WTC11 (cell line): ENCODE data around the gene EVA1C. TPM values are rescaled to one million over a fixed set of nuclear protein-coding genes. Genes with fewer than 3 reads are reported as not detected.

ENCODE experiments used
- ATAC-seq: fragments of 200-7000 bp; cut with Tn5 transposase; 2 replicates; pipeline ENCODE4 v1.10.0; 2021; ENCODE audit warnings: mild to moderate bottlenecking, moderate library complexity
- CTCF ChIA-PET: fragments of 300-600 bp; sonication (Branson Sonifier 250); formaldehyde crosslinking; loops from one replicate; lab custom pipeline; 2021; ENCODE audit warnings: antibody characterized with exemption; lab: Charles Lee
- POLR2A ChIA-PET: fragments of 350-600 bp; sonication (Branson Sonifier 250); formaldehyde crosslinking; loops from one replicate; lab custom pipeline; 2021; ENCODE audit warnings: antibody characterized with exemption; lab: Charles Lee
- DNase-seq: peaks from one replicate; pipeline ENCODE4 v3.0.0; 2021; ENCODE audit warnings: low spot score
- H3K27ac Mint-ChIP-seq: 2 replicates; pipeline ENCODE4 v1.8.0; 2021; ENCODE audit warnings: mixed read lengths
- H3K27me3 Mint-ChIP-seq: 2 replicates; pipeline ENCODE4 v1.8.0; 2021; ENCODE audit warnings: low read depth, mild to moderate bottlenecking, moderate library complexity, mixed read lengths
- H3K36me3 Mint-ChIP-seq: 2 replicates; pipeline ENCODE4 v1.8.0; 2021; ENCODE audit warnings: mixed read lengths
- H3K4me1 Mint-ChIP-seq: 2 replicates; pipeline ENCODE4 v1.8.0; 2022; ENCODE audit warnings: mixed read lengths
- H3K4me3 Mint-ChIP-seq: 2 replicates; pipeline ENCODE4 v1.8.0; 2021; ENCODE audit warnings: mild to moderate bottlenecking, moderate library complexity, mixed read lengths
- H3K9me3 Mint-ChIP-seq: 2 replicates; pipeline ENCODE4 v1.8.0; 2021; ENCODE audit warnings: mixed read lengths
- ATF1 ChIP-seq: sonication (generic); formaldehyde crosslinking; IDR thresholded peaks from 2 replicates; pipeline ENCODE4 v1.8.1; 2023; ENCODE audit warnings: mild to moderate bottlenecking, moderate library complexity, missing genetic modification reagents
- NR2C2 ChIP-seq: sonication (generic); formaldehyde crosslinking; IDR thresholded peaks from 2 replicates; pipeline ENCODE4 v1.8.0; 2022; ENCODE audit warnings: mild to moderate bottlenecking, missing genetic modification reagents
- NR3C1 ChIP-seq: sonication (generic); formaldehyde crosslinking; conservative IDR thresholded peaks from 2 replicates; pipeline ENCODE4 v1.8.1; 2023; ENCODE audit warnings: low read depth, mild to moderate bottlenecking, missing genetic modification reagents
- SOX15 ChIP-seq: fragments of 250-450 bp; sonication (Bioruptor Pico); IDR thresholded peaks from 2 replicates; pipeline ENCODE4 v1.9.0; 2021; ENCODE audit warnings: mild to moderate bottlenecking
- ZBTB21 ChIP-seq: sonication (generic); formaldehyde crosslinking; IDR thresholded peaks from 2 replicates; pipeline ENCODE4 v1.8.1; 2023; ENCODE audit warnings: mild to moderate bottlenecking, missing genetic modification reagents, borderline replicate concordance
- ZNF219 ChIP-seq: sonication (generic); formaldehyde crosslinking; IDR thresholded peaks from 2 replicates; pipeline ENCODE4 v1.8.0; 2023; ENCODE audit warnings: missing genetic modification reagents, mild to moderate bottlenecking, borderline replicate concordance
- ZNF416 ChIP-seq: fragments of 250-450 bp; sonication (Bioruptor Pico); IDR thresholded peaks from 2 replicates; pipeline ENCODE4 v1.9.0; 2021; ENCODE audit warnings: mild to moderate bottlenecking, inconsistent platforms
- total RNA-seq: library from RNA; stranded (reverse); gene quantifications from 3 replicates; pipeline ENCODE4 v1.2.3, GENCODE V29; 2021
- TF ChIP-seq, protein P1 (sequence below): sonication (generic); formaldehyde crosslinking; IDR thresholded peaks from 2 replicates; pipeline ENCODE4 v1.8.1; 2023; ENCODE audit warnings: mild to moderate bottlenecking, missing genetic modification reagents, moderate library complexity
- TF ChIP-seq, protein P2 (sequence below): sonication (generic); formaldehyde crosslinking; IDR thresholded peaks from 2 replicates; pipeline ENCODE4 v1.8.0; 2023; ENCODE audit warnings: mild to moderate bottlenecking, missing genetic modification reagents
- TF ChIP-seq, protein P3 (sequence below): sonication (generic); formaldehyde crosslinking; IDR thresholded peaks from 2 replicates; pipeline ENCODE4 v1.8.1; 2023; ENCODE audit warnings: mild to moderate bottlenecking, missing genetic modification reagents
- TF ChIP-seq, protein P4 (sequence below): fragments of 200-600 bp; IDR thresholded peaks from 2 replicates; pipeline ENCODE4 v1.8.0; 2022; ENCODE audit warnings: antibody characterized with exemption
- TF ChIP-seq, protein P5 (sequence below): sonication (generic); formaldehyde crosslinking; IDR thresholded peaks from 2 replicates; pipeline ENCODE4 v1.8.1; 2023; ENCODE audit warnings: mild to moderate bottlenecking, missing genetic modification reagents
- TF ChIP-seq, protein P6 (sequence below): sonication (generic); formaldehyde crosslinking; IDR thresholded peaks from 2 replicates; pipeline ENCODE4 v1.8.1; 2022; ENCODE audit warnings: low read depth, missing genetic modification reagents, borderline replicate concordance
- TF ChIP-seq, protein P7 (sequence below): fragments of 250-450 bp; sonication (Bioruptor Pico); IDR thresholded peaks from 2 replicates; pipeline ENCODE4 v1.9.0; 2021; ENCODE audit warnings: mild to moderate bottlenecking
- TF ChIP-seq, protein P8 (sequence below): sonication (generic); formaldehyde crosslinking; IDR thresholded peaks from 2 replicates; pipeline ENCODE4 v1.8.1; 2023; ENCODE audit warnings: mild to moderate bottlenecking, moderate library complexity, missing genetic modification reagents

EVA1C gene
- total RNA-seq, 1 experiment from 2014 or later = 3.1 TPM

DNA sequence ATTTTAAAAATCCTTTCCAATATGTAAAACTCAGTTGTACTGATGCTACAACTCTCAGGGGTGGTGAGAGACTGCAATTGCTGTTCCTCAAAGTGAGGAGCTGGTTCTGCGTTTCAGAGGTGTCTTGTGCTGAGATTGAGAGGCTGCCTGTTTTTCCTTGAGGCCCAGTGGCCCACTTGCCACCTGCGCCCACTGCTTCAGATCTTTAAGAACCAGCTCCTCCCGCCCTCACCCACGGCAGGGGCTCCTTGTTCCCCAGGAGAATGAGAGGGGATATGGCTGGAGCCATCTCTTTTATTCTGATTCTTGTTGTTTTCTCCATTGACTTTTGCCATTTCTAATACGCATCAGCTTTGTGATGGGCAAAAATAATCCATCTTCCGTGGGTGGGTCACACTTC, 45.5 kb downstream of the EVA1C start:
- CTCF ChIA-PET = interaction anchor here (0.9 to 1.7 kb wide), 5 partner anchors 12 to 143 kb away, joined by 3 to 5 read pairs (median 3); no protein-coding TSS in a partner anchor
- POLR2A ChIA-PET = no interaction called here

DNA sequence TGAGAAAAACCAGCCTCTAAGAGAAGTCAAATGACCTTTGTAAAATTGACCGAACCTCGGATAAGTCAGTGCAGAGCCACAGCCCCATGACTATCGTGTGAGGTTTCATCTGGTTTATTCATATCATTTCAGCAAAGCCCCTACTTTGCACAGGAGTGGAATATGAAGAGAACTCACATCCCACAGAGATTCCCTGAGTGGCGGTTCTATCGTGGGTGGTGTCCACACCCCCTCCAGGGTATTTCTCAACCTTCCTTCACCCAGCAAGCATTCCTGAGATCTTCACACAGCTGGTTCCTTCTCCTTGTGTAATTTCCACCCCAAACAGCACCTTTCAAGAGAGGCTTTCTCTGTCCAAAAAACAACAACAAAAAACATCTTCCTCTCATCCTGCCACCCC, 47.5 kb downstream of the EVA1C start:
- Mint-ChIP-seq H3K36me3 (peaks cover 25% of the 10 kb centered on the region), H3K4me3 (no peak overlapping the region), H3K4me1 (peaks cover 8% of the 10 kb centered on the region), H3K27me3 (no peaks in the 10 kb centered on the region; the same call in 1 of the 2 replicates), H3K27ac (no peak overlapping the region), H3K9me3 (peaks cover 24% of the 10 kb centered on the region)
- POLR2A ChIA-PET = no interaction called here
- CTCF ChIA-PET = no interaction called here
- DNase-seq (no peak), ATAC-seq (no peak)
- TF ChIP-seq ZNF219 (CRISPR knock-in tag) = no peak
- TF ChIP-seq NR2C2 = no peak
- TF ChIP-seq, protein P1, sequence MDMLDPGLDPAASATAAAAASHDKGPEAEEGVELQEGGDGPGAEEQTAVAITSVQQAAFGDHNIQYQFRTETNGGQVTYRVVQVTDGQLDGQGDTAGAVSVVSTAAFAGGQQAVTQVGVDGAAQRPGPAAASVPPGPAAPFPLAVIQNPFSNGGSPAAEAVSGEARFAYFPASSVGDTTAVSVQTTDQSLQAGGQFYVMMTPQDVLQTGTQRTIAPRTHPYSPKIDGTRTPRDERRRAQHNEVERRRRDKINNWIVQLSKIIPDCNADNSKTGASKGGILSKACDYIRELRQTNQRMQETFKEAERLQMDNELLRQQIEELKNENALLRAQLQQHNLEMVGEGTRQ (CRISPR knock-in tag) = no peak
- TF ChIP-seq SOX15 (CRISPR knock-in tag) = no peak
- TF ChIP-seq, protein P2, sequence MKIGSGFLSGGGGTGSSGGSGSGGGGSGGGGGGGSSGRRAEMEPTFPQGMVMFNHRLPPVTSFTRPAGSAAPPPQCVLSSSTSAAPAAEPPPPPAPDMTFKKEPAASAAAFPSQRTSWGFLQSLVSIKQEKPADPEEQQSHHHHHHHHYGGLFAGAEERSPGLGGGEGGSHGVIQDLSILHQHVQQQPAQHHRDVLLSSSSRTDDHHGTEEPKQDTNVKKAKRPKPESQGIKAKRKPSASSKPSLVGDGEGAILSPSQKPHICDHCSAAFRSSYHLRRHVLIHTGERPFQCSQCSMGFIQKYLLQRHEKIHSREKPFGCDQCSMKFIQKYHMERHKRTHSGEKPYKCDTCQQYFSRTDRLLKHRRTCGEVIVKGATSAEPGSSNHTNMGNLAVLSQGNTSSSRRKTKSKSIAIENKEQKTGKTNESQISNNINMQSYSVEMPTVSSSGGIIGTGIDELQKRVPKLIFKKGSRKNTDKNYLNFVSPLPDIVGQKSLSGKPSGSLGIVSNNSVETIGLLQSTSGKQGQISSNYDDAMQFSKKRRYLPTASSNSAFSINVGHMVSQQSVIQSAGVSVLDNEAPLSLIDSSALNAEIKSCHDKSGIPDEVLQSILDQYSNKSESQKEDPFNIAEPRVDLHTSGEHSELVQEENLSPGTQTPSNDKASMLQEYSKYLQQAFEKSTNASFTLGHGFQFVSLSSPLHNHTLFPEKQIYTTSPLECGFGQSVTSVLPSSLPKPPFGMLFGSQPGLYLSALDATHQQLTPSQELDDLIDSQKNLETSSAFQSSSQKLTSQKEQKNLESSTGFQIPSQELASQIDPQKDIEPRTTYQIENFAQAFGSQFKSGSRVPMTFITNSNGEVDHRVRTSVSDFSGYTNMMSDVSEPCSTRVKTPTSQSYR = no peak
- no peak for TF ChIP-seq NR3C1 (CRISPR knock-in tag)
- TF ChIP-seq, protein P3, sequence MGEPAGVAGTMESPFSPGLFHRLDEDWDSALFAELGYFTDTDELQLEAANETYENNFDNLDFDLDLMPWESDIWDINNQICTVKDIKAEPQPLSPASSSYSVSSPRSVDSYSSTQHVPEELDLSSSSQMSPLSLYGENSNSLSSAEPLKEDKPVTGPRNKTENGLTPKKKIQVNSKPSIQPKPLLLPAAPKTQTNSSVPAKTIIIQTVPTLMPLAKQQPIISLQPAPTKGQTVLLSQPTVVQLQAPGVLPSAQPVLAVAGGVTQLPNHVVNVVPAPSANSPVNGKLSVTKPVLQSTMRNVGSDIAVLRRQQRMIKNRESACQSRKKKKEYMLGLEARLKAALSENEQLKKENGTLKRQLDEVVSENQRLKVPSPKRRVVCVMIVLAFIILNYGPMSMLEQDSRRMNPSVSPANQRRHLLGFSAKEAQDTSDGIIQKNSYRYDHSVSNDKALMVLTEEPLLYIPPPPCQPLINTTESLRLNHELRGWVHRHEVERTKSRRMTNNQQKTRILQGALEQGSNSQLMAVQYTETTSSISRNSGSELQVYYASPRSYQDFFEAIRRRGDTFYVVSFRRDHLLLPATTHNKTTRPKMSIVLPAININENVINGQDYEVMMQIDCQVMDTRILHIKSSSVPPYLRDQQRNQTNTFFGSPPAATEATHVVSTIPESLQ = no peak
- TF ChIP-seq ZNF416 = no peak
- TF ChIP-seq, protein P4, sequence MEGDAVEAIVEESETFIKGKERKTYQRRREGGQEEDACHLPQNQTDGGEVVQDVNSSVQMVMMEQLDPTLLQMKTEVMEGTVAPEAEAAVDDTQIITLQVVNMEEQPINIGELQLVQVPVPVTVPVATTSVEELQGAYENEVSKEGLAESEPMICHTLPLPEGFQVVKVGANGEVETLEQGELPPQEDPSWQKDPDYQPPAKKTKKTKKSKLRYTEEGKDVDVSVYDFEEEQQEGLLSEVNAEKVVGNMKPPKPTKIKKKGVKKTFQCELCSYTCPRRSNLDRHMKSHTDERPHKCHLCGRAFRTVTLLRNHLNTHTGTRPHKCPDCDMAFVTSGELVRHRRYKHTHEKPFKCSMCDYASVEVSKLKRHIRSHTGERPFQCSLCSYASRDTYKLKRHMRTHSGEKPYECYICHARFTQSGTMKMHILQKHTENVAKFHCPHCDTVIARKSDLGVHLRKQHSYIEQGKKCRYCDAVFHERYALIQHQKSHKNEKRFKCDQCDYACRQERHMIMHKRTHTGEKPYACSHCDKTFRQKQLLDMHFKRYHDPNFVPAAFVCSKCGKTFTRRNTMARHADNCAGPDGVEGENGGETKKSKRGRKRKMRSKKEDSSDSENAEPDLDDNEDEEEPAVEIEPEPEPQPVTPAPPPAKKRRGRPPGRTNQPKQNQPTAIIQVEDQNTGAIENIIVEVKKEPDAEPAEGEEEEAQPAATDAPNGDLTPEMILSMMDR = no peak
- TF ChIP-seq, protein P5, sequence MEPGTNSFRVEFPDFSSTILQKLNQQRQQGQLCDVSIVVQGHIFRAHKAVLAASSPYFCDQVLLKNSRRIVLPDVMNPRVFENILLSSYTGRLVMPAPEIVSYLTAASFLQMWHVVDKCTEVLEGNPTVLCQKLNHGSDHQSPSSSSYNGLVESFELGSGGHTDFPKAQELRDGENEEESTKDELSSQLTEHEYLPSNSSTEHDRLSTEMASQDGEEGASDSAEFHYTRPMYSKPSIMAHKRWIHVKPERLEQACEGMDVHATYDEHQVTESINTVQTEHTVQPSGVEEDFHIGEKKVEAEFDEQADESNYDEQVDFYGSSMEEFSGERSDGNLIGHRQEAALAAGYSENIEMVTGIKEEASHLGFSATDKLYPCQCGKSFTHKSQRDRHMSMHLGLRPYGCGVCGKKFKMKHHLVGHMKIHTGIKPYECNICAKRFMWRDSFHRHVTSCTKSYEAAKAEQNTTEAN (CRISPR knock-in tag) = no peak
- TF ChIP-seq ATF1 = no peak
- TF ChIP-seq ZBTB21 (CRISPR knock-in tag) = no peak
- TF ChIP-seq, all 79 proteins: peak for 0

More for the DNA sequence above, 45.5 kb downstream of the EVA1C start:
- Mint-ChIP-seq H3K27ac (0 out of 2 replicates have a peak overlapping the region, but pooled peaks have one; percentile 24), H3K36me3 (peaks cover 14% of the 10 kb centered on the region), H3K27me3 (no peaks in the 10 kb centered on the region; the same call in 1 of the 2 replicates), H3K4me3 (no peak overlapping the region), H3K9me3 (peaks cover 19% of the 10 kb centered on the region), H3K4me1 (peaks cover 8% of the 10 kb centered on the region)
- DNase-seq = no peak
- TF ChIP-seq, protein P6, sequence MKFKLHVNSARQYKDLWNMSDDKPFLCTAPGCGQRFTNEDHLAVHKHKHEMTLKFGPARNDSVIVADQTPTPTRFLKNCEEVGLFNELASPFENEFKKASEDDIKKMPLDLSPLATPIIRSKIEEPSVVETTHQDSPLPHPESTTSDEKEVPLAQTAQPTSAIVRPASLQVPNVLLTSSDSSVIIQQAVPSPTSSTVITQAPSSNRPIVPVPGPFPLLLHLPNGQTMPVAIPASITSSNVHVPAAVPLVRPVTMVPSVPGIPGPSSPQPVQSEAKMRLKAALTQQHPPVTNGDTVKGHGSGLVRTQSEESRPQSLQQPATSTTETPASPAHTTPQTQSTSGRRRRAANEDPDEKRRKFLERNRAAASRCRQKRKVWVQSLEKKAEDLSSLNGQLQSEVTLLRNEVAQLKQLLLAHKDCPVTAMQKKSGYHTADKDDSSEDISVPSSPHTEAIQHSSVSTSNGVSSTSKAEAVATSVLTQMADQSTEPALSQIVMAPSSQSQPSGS (CRISPR knock-in tag) = no peak
- TF ChIP-seq, protein P7, sequence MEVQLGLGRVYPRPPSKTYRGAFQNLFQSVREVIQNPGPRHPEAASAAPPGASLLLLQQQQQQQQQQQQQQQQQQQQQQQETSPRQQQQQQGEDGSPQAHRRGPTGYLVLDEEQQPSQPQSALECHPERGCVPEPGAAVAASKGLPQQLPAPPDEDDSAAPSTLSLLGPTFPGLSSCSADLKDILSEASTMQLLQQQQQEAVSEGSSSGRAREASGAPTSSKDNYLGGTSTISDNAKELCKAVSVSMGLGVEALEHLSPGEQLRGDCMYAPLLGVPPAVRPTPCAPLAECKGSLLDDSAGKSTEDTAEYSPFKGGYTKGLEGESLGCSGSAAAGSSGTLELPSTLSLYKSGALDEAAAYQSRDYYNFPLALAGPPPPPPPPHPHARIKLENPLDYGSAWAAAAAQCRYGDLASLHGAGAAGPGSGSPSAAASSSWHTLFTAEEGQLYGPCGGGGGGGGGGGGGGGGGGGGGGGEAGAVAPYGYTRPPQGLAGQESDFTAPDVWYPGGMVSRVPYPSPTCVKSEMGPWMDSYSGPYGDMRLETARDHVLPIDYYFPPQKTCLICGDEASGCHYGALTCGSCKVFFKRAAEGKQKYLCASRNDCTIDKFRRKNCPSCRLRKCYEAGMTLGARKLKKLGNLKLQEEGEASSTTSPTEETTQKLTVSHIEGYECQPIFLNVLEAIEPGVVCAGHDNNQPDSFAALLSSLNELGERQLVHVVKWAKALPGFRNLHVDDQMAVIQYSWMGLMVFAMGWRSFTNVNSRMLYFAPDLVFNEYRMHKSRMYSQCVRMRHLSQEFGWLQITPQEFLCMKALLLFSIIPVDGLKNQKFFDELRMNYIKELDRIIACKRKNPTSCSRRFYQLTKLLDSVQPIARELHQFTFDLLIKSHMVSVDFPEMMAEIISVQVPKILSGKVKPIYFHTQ (CRISPR knock-in tag) = no peak
- TF ChIP-seq, protein P8, sequence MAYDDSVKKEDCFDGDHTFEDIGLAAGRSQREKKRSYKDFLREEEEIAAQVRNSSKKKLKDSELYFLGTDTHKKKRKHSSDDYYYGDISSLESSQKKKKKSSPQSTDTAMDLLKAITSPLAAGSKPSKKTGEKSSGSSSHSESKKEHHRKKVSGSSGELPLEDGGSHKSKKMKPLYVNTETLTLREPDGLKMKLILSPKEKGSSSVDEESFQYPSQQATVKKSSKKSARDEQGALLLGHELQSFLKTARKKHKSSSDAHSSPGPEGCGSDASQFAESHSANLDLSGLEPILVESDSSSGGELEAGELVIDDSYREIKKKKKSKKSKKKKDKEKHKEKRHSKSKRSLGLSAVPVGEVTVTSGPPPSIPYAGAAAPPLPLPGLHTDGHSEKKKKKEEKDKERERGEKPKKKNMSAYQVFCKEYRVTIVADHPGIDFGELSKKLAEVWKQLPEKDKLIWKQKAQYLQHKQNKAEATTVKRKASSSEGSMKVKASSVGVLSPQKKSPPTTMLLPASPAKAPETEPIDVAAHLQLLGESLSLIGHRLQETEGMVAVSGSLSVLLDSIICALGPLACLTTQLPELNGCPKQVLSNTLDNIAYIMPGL (CRISPR knock-in tag) = no peak
- TF ChIP-seq ZNF219 (CRISPR knock-in tag) = no peak
- no peak for ATAC-seq
